ENCODE data around the gene C18orf63. TPM values are rescaled to one million over a fixed set of nuclear protein-coding genes. Genes with fewer than 3 reads are reported as not detected.

The C18orf63 gene
- total and polyA plus RNA-seq, 2 experiments from 2014 or later: not detected

DNA sequence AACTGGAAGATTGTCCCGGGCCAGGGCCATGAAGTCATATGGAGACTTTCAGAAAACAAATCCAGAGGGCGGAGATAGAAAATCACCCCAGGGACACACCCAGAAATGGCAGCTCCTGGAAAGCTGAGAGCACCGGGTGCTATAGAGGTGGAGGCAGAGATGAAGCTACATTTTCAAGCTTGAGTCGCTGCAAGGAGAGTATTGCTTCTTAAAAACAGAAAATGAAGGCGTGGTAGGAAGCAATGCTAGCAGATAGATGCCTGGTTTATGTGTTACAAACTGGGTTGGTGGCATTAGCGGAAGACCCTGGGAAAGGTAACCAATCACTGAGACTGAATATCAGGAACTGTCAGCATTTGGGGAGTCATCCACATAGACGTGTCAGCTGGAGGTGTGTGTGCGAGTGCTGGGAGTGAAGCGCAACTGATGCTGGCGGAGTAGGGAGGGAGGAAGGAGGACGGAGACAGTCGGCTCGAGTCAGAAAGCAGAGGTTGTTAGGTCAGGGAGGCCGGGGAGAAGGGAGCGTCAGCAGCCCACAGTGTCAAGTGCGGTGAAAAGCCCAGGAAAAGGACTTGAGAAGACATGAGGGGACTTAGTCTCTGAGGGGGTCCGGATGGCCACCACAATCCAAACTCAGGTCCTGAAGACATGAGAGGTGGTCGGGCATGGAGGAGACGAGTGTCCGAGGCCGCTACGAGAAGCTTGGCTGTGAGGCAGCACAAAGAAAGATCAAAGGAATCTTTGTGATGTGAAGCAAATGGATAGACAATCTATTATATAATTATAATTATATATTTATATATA is 45.4 kb downstream of the C18orf63 start (continued):
- TF ChIP-seq STAT1 (IDR thresholded peaks at IDR 0.05; ENCODE audit: unreplicated experiment): no peak
- no peak for TF ChIP-seq JUNB (IDR thresholded peaks at IDR 0.05; ENCODE audit: unreplicated experiment)
- TF ChIP-seq, protein P1, sequence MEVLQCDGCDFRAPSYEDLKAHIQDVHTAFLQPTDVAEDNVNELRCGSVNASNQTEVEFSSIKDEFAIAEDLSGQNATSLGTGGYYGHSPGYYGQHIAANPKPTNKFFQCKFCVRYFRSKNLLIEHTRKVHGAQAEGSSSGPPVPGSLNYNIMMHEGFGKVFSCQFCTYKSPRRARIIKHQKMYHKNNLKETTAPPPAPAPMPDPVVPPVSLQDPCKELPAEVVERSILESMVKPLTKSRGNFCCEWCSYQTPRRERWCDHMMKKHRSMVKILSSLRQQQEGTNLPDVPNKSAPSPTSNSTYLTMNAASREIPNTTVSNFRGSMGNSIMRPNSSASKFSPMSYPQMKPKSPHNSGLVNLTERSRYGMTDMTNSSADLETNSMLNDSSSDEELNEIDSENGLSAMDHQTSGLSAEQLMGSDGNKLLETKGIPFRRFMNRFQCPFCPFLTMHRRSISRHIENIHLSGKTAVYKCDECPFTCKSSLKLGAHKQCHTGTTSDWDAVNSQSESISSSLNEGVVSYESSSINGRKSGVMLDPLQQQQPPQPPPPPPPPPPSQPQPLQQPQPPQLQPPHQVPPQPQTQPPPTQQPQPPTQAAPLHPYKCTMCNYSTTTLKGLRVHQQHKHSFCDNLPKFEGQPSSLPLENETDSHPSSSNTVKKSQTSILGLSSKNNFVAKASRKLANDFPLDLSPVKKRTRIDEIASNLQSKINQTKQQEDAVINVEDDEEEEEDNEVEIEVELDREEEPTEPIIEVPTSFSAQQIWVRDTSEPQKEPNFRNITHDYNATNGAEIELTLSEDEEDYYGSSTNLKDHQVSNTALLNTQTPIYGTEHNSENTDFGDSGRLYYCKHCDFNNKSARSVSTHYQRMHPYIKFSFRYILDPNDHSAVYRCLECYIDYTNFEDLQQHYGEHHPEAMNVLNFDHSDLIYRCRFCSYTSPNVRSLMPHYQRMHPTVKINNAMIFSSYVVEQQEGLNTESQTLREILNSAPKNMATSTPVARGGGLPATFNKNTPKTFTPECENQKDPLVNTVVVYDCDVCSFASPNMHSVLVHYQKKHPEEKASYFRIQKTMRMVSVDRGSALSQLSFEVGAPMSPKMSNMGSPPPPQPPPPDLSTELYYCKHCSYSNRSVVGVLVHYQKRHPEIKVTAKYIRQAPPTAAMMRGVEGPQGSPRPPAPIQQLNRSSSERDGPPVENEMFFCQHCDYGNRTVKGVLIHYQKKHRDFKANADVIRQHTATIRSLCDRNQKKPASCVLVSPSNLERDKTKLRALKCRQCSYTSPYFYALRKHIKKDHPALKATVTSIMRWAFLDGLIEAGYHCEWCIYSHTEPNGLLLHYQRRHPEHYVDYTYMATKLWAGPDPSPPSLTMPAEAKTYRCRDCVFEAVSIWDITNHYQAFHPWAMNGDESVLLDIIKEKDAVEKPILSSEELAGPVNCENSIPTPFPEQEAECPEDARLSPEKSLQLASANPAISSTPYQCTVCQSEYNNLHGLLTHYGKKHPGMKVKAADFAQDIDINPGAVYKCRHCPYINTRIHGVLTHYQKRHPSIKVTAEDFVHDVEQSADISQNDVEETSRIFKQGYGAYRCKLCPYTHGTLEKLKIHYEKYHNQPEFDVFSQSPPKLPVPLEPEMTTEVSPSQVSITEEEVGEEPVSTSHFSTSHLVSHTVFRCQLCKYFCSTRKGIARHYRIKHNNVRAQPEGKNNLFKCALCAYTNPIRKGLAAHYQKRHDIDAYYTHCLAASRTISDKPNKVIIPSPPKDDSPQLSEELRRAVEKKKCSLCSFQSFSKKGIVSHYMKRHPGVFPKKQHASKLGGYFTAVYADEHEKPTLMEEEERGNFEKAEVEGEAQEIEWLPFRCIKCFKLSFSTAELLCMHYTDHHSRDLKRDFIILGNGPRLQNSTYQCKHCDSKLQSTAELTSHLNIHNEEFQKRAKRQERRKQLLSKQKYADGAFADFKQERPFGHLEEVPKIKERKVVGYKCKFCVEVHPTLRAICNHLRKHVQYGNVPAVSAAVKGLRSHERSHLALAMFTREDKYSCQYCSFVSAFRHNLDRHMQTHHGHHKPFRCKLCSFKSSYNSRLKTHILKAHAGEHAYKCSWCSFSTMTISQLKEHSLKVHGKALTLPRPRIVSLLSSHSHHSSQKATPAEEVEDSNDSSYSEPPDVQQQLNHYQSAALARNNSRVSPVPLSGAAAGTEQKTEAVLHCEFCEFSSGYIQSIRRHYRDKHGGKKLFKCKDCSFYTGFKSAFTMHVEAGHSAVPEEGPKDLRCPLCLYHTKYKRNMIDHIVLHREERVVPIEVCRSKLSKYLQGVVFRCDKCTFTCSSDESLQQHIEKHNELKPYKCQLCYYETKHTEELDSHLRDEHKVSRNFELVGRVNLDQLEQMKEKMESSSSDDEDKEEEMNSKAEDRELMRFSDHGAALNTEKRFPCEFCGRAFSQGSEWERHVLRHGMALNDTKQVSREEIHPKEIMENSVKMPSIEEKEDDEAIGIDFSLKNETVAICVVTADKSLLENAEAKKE (CRISPR knock-in tag; IDR thresholded peaks at IDR 0.05): no peak
- TF ChIP-seq, protein P2, sequence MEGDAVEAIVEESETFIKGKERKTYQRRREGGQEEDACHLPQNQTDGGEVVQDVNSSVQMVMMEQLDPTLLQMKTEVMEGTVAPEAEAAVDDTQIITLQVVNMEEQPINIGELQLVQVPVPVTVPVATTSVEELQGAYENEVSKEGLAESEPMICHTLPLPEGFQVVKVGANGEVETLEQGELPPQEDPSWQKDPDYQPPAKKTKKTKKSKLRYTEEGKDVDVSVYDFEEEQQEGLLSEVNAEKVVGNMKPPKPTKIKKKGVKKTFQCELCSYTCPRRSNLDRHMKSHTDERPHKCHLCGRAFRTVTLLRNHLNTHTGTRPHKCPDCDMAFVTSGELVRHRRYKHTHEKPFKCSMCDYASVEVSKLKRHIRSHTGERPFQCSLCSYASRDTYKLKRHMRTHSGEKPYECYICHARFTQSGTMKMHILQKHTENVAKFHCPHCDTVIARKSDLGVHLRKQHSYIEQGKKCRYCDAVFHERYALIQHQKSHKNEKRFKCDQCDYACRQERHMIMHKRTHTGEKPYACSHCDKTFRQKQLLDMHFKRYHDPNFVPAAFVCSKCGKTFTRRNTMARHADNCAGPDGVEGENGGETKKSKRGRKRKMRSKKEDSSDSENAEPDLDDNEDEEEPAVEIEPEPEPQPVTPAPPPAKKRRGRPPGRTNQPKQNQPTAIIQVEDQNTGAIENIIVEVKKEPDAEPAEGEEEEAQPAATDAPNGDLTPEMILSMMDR (conservative IDR thresholded peaks at IDR 0.05; ENCODE audit: low read depth in 2 of 2): no peak

DNA sequence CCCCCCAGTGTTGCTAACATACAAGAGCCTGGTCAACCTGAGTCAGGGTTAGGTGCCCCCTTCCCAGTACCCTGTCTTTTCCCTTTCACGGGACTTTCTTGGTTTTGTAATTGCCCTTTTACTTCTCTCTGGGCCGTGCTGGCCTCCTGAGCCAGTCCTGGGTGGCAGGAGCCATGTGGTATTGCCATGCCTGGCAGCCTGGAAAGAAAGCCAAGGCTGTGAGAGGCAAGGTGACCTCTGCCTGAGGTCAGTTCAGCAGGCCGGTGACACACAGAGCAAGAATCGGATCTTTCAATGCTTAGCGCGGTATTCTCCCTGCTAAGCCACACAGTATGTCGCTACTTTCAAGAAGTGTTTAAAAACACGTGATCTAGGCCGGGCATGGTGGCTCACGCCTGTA is 52.3 kb downstream of the C18orf63 start:
- no peak for TF ChIP-seq POLR2AphosphoS5 (IDR thresholded peaks at IDR 0.05; ENCODE audit: low read depth)
- TF ChIP-seq, protein P2 (conservative IDR thresholded peaks at IDR 0.05; ENCODE audit: low read depth in 2 of 2): no peak
- H3K27me3 Mint-ChIP-seq (ENCODE audit: insufficient read depth, low read depth, poor library complexity): peaks cover 2% of the 10 kb centered on the region
- Histone ChIP-seq H3K4me1 (ENCODE audit: insufficient read depth) (no peaks in the 10 kb centered on the region), H2AFZ (no peak overlapping the region), H3K9me2 (ENCODE audit: insufficient read depth) (no peaks in the 10 kb centered on the region), H4K20me1 (replicated peaks; ENCODE audit: insufficient read depth) (no peaks in the 10 kb centered on the region), H3K79me2 (replicated peaks; ENCODE audit: insufficient read depth) (no peaks in the 10 kb centered on the region), H3K4me2 (no peak overlapping the region), H3K4me3 (no peak overlapping the region), H3F3A (replicated peaks; ENCODE audit: low read depth) (no peaks in the 10 kb centered on the region), H3K27me3 (ENCODE audit: insufficient read depth) (no peaks in the 10 kb centered on the region), H3K27ac (ENCODE audit: low read depth) (no peak overlapping the region), H3K36me3 (ENCODE audit: insufficient read depth) (no peaks in the 10 kb centered on the region)
- no peak for ATAC-seq
- no peak overlapping the region for H3K4me3 Mint-ChIP-seq
- DNase-seq (ENCODE audit: low spot score): no peak
- H3K4me1 Mint-ChIP-seq: no peaks in the 10 kb centered on the region
- H3K27ac Mint-ChIP-seq: no peak overlapping the region
- no peaks in the 10 kb centered on the region for H3K9me3 Mint-ChIP-seq
- no peaks in the 10 kb centered on the region for H3K36me3 Mint-ChIP-seq (ENCODE audit: low read depth)
